ENCODE results near the gene LVRN.

LVRN gene

GRCh38 chr5:115946655-115947054 lies 15.6 kb upstream of the LVRN start:
- in situ Hi-C loops (cut with MboI; ENCODE audit: low sequenced_read_pairs, unreplicated experiment): no loop called here
- no peak for DNase-seq (ENCODE audit: low spot score)
- TF ChIP-seq, protein P1, sequence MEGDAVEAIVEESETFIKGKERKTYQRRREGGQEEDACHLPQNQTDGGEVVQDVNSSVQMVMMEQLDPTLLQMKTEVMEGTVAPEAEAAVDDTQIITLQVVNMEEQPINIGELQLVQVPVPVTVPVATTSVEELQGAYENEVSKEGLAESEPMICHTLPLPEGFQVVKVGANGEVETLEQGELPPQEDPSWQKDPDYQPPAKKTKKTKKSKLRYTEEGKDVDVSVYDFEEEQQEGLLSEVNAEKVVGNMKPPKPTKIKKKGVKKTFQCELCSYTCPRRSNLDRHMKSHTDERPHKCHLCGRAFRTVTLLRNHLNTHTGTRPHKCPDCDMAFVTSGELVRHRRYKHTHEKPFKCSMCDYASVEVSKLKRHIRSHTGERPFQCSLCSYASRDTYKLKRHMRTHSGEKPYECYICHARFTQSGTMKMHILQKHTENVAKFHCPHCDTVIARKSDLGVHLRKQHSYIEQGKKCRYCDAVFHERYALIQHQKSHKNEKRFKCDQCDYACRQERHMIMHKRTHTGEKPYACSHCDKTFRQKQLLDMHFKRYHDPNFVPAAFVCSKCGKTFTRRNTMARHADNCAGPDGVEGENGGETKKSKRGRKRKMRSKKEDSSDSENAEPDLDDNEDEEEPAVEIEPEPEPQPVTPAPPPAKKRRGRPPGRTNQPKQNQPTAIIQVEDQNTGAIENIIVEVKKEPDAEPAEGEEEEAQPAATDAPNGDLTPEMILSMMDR (IDR thresholded peaks at IDR 0.05; ENCODE audit: borderline replicate concordance, control extremely low read depth, extremely low read depth, insufficient read depth, missing control alignments): no peak

- in situ Hi-C loops (cut with MboI; ENCODE audit: low sequenced_read_pairs, unreplicated experiment): no loop called here
- TF ChIP-seq, protein P1 (IDR thresholded peaks at IDR 0.05; ENCODE audit: borderline replicate concordance, control extremely low read depth, extremely low read depth, insufficient read depth, missing control alignments): no peak
- DNase-seq (ENCODE audit: low spot score): no peak
Observed at GRCh38 chr5:115947260-115947659, 15.0 kb upstream of the LVRN start.

DNA sequence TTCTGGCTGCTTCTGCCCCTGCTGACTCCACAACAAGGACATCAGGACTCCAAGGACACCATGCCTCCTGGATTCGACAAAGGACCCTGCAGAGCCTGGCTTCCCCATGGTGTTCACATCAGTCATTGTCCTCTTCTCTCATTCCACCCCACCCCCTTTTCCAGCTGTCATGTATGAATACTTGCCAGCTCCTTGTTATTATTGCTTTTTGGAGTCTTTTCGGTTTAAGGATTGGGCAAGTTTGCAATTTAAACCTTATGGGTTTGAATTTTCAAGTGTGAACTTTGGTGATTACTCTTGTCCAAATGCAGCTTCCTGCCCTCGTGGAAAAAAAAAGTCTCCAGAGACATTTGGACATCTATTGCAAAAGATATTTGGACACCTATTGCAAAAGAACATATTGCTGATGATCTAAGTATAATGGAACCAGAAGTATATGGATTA lies 14.2 kb upstream of the LVRN start:
- TF ChIP-seq, protein P1 (IDR thresholded peaks at IDR 0.05; ENCODE audit: borderline replicate concordance, control extremely low read depth, extremely low read depth, insufficient read depth, missing control alignments): no peak
- in situ Hi-C loops (cut with MboI; ENCODE audit: low sequenced_read_pairs, unreplicated experiment): no loop called here
- no peak for DNase-seq (ENCODE audit: low spot score)

DNA sequence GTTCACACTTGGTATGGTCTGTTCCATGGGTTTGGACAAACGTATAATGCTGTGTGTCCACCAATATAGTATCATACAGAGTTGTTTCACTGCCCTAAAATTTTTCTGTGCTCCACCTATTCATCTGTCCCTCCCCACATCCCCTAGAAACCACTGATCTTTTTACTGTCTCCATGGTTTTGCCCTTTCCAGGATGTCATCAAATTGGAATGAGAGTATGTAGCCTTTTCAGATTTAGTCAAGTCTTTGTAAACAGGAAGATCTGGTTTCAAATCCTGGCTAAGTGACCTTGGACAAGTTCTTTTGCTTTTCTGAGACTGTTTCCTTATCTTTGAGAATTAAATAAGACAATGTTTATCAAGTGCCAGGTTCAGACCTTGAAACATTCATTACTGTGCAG lies 13.2 kb upstream of the LVRN start:
- in situ Hi-C loops (cut with MboI; ENCODE audit: low sequenced_read_pairs, unreplicated experiment): no loop called here
- no peak for DNase-seq (ENCODE audit: low spot score)
- TF ChIP-seq, protein P1 (IDR thresholded peaks at IDR 0.05; ENCODE audit: borderline replicate concordance, control extremely low read depth, extremely low read depth, insufficient read depth, missing control alignments): no peak

DNA sequence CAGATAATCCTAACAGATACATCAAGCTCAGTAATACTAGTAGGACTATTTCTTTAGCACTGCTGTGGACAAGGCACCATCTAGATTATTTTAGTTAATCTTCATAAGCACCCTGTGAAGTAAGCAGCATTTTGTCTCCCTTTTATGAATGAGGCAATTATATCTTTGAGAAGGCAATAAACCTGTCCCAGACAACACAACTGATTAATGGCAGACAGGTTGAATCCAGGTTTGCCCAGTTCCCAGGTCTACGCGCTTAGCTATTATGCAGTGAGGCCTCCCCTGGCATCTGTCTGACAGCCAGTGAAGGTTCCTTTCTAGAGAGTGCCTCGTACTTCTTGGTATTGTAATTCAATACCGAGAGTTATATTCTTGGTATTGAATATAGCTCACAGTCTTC lies 9.7 kb upstream of the LVRN start:
- TF ChIP-seq, protein P1 (IDR thresholded peaks at IDR 0.05; ENCODE audit: borderline replicate concordance, control extremely low read depth, extremely low read depth, insufficient read depth, missing control alignments): no peak
- DNase-seq (ENCODE audit: low spot score): no peak
- in situ Hi-C loops (cut with MboI; ENCODE audit: low sequenced_read_pairs, unreplicated experiment): no loop called here

DNA sequence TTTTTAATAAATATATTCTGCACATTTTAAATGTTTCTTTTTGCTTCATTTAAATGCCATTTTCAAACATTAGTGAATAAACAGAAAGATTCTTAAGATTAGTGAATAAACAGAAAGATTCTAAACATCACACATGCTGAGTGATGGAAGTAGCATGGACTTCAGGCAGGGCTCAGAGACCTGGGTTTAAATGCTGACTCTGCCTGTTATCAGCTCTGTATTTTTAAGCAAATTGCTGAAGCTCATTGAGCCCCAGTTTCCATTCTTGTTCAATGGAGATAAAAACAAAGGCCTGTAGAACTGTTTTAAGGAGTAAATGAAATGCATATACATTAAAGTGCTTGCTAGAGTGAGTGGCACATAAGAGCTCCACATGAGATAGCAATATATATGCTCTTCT lies 8.1 kb upstream of the LVRN start:
- TF ChIP-seq, protein P1 (IDR thresholded peaks at IDR 0.05; ENCODE audit: borderline replicate concordance, control extremely low read depth, extremely low read depth, insufficient read depth, missing control alignments): no peak
- DNase-seq (ENCODE audit: low spot score): no peak
- in situ Hi-C loops (cut with MboI; ENCODE audit: low sequenced_read_pairs, unreplicated experiment): no loop called here

GRCh38 chr5:115956957-115957356 lies 5.3 kb upstream of the LVRN start:
- in situ Hi-C loops (cut with MboI; ENCODE audit: low sequenced_read_pairs, unreplicated experiment): no loop called here
- DNase-seq (ENCODE audit: low spot score): no peak
- TF ChIP-seq, protein P1 (IDR thresholded peaks at IDR 0.05; ENCODE audit: borderline replicate concordance, control extremely low read depth, extremely low read depth, insufficient read depth, missing control alignments): no peak

Measured in GM13976 (cell line).